C4-2B (cell line): ENCODE data around the gene TECTA.

Experiments used
- H3K27ac ChIP-seq: fragments of 450-650 bp; 2 replicates; pipeline ENCODE4 v1.5.1; 2017
- ZFX ChIP-seq: fragments of 450-650 bp; IDR thresholded peaks from 2 replicates; pipeline ENCODE4 v1.6.1; 2017
- TF ChIP-seq, protein P1 (sequence below): fragments of 450-650 bp; conservative IDR thresholded peaks from 2 replicates; pipeline ENCODE4 v1.5.1; 2017; ENCODE audit warnings: mild to moderate bottlenecking

The TECTA gene

DNA sequence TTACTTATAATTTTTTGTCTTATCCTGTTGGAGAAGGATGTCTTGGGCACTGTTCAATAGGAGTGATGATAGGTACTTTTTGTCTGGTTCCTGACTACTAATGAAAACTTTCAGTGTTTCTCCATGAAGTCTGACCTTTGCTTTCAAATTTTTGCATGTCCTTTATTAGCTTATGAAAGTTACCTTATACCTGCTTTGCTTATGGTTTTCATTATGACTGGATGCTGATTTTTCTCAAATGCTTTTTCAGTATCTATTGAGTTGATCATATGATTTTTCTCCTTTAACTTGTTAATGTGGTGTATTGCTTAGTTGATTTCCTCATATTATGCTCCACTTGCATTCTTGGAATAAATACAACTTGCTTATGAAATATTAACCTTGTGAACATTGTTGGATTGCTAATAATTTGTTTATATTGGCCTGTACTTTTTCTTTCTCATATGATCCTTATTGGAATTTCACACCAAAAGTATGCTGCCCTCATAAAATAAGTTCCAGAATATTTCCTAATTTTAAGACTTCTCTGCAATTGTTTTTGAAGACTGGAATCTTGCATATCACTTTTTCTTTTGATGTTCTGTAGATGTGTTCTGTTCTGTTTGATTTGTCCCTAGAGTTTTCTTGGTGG, 106.6 kb downstream of the TECTA start:
- TF ChIP-seq, protein P1, sequence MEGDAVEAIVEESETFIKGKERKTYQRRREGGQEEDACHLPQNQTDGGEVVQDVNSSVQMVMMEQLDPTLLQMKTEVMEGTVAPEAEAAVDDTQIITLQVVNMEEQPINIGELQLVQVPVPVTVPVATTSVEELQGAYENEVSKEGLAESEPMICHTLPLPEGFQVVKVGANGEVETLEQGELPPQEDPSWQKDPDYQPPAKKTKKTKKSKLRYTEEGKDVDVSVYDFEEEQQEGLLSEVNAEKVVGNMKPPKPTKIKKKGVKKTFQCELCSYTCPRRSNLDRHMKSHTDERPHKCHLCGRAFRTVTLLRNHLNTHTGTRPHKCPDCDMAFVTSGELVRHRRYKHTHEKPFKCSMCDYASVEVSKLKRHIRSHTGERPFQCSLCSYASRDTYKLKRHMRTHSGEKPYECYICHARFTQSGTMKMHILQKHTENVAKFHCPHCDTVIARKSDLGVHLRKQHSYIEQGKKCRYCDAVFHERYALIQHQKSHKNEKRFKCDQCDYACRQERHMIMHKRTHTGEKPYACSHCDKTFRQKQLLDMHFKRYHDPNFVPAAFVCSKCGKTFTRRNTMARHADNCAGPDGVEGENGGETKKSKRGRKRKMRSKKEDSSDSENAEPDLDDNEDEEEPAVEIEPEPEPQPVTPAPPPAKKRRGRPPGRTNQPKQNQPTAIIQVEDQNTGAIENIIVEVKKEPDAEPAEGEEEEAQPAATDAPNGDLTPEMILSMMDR: no peak
- no peak for TF ChIP-seq ZFX
- no peak overlapping the region for H3K27ac ChIP-seq

DNA sequence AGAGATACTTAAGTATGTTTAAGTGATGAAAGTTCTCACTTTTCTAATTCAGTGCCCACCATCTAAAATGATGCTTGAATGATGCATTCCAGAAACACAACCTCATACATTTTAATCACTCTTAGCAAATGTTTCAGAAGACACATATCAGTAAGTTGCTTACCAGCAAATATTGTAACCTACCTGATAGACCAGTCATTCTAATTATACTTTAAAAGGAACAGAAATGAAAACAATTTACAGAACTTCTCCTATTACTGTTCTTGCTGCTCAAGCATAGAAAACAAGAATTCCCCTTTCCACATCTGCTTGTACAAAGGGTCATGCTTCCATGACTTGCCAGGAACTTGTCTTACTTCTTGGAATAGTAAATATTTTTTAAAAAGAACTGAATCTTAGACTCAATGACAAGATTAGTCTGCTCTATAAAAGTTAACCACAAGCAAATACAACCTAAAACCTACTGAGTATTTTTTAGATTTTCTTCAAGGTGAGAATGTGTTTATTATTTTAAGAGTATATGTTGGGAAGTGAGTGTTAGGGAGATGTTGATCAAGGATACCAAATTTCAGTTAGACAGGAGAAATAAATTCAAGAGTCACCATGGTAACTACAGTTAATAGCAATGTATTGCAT, 109.5 kb downstream of the TECTA start:
- no peak for TF ChIP-seq ZFX
- H3K27ac ChIP-seq: no peak overlapping the region

DNA sequence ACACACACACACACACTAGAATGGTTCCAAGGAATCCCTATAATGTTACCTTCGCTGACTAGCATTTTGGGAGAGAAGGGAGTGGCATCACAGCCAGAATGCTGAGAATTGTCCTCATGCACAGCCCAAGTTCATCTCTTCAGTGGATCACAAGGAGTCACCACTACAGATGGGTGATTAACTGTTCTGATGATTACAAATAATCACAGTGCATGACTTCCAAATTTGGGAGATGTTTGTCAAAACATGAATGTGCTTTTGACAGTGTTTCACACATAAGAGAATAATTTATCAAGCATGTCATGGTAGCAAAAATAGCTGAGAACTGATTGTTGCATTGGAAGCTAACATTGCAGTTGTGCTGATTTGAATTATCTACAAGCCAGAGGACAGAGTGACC, 110.6 kb downstream of the TECTA start:
- TF ChIP-seq, protein P1: no peak
- no peak for TF ChIP-seq ZFX
- no peak overlapping the region for H3K27ac ChIP-seq

DNA sequence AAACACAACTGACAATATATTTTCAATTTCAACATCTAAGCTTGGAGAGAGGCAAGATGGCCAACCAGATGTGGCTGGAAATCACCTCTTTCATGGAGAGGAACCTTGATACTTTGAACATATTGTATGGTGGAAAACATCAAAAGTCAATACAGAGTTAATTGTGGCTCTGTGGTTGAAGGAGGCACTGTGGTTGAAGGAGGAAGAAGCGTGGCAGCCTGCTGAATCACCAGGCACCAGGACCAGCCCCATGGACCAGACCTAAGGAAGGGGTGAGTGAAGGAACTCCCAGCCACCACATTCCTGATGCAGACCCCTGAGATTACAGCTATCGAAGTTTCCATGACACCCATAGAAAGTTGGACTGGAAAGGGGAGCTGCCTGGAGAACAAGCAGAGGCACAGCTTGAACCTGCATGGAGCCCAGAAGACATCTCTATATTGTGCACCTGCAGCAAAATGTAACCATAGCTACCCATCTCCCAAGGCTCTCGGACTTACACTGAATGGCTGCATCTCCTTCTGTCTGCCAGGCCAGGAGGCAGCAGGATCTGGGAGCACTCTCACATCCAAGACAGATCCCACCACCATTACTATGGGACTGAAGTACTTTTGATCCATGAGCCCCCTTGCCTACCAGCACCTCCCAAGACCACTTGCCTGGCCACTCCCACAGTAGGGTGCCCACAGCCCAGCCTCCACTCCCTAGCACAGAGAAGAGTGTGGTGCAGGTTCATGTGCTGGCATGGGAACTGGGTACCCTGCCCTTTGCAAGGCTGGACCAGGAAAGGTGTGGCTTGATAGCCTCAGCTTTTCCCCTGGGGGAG, 111.7 kb downstream of the TECTA start:
- no peak overlapping the region for H3K27ac ChIP-seq
- TF ChIP-seq, protein P1: no peak
- TF ChIP-seq ZFX: no peak

DNA sequence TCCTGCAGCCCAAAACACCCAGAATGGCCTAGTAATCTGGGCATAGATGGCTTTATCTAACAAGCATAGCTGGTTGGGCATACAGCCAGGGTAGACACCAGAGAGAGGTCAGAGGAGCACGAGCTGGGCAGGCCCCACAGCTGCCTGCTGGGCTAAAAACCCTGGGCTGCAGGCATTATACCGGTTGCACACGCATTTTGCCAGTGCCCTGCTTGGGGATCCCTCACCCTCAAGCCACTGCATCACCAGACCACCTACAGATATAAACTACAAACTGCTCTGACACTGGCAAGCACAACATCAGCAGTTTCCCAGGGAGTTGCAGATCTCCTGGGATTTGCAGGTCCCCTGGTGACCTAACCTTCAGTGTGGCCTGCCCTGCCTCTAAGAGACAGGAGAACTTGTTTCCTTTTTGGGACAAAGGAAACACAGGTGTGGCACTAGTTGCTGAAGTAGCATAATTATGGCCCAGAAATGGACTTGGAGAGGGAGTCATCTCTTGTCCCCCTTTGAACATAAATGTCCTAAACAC, 112.4 kb downstream of the TECTA start:
- TF ChIP-seq, protein P1: no peak
- TF ChIP-seq ZFX: no peak

DNA sequence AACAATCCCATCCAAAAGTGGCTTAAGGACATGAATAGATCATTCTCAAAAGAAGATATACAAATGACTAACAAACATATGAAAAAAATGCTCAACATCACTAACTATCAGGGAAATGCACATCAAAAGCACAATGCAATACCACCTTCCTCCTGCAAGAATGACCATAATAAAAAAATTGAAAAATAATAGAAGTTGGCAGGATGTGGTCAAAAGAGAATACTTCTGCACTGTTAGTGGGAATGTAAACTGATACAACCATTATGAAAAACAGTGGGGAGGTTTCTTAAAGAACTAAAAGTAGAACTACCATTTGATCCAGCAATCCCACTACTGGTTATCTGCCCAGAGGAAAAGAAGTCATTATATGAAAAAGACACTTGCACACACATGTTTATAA, 113.8 kb downstream of the TECTA start:
- H3K27ac ChIP-seq: no peak overlapping the region
- no peak for TF ChIP-seq ZFX
- TF ChIP-seq, protein P1: no peak

More for the DNA sequence above, 112.4 kb downstream of the TECTA start:
- no peak overlapping the region for H3K27ac ChIP-seq

DNA sequence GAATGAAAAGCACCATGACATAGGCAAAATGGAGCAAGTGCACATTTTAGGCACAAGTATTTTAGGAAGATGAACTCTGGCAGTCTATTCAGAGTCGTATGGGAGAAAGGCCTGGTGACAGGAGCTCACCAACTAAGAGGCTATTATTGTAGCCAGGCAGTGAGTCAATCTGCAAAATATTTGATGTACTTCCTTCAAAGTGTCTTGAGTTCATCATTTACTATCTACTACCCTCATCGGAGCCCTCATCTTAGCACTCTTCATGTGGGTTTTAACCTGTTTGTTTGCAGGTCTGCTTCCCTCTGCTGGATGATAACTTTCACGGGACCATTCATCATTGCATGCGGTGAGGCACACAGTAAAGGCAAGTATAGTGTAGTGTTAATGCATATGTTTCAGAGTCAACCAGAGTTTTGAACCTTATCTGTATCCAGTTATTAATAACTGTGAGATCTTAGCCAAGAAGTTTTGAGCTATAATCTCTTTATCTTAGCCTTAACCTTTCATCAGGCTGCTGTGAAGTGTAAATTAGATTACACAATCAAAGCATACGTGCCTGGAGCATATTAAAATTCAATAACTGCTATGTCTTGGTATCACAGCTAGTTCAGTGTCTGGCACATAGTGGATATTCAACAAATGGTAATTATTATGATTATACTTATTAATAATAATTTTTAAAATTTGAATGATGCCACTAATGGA, 120.6 kb downstream of the TECTA start:
- no peak for TF ChIP-seq ZFX
- TF ChIP-seq, protein P1: peak; percentile 10; the same call in 1 of the 2 replicates
- no peak overlapping the region for H3K27ac ChIP-seq
